Measurements from ENCODE around the gene SIGLEC14.

The SIGLEC14 gene

DNA sequence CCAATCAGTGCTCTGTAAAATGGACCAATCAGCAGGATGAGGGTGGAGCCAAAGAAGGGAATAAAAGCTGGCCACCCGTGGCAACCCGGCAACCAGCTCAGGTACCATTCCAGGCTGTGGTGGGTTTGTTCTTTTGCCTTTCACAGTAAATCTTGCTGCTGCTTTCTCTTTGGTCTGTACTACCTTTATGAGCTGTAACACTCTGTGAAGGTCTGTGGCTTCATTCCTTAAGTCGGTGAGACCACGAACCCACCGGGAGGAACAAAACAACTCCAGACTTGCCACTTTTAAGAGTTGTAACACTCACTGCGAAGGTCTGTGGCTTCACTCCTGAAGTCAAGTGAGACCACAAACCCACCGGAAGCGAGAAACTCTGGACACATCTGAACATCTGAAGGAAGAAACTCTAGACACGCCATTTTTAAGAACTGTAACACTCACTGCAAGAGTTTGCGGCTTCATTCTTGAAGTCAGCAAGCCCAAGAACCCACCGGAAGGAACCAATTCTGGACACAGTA, 30.0 kb upstream of the SIGLEC14 start:
- TF ChIP-seq ZNF8 (CRISPR knock-in tag; IDR thresholded peaks at IDR 0.05): no peak
- TF ChIP-seq, protein P1, sequence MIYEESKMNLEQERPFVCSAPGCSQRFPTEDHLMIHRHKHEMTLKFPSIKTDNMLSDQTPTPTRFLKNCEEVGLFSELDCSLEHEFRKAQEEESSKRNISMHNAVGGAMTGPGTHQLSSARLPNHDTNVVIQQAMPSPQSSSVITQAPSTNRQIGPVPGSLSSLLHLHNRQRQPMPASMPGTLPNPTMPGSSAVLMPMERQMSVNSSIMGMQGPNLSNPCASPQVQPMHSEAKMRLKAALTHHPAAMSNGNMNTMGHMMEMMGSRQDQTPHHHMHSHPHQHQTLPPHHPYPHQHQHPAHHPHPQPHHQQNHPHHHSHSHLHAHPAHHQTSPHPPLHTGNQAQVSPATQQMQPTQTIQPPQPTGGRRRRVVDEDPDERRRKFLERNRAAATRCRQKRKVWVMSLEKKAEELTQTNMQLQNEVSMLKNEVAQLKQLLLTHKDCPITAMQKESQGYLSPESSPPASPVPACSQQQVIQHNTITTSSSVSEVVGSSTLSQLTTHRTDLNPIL (CRISPR knock-in tag; IDR thresholded peaks at IDR 0.05; ENCODE audit: low read depth): no peak
- TF ChIP-seq ISL1 (CRISPR knock-in tag; IDR thresholded peaks at IDR 0.05): no peak
- no peak for TF ChIP-seq ZC3H10 (CRISPR knock-in tag; IDR thresholded peaks at IDR 0.05)
- TF ChIP-seq, protein P2, sequence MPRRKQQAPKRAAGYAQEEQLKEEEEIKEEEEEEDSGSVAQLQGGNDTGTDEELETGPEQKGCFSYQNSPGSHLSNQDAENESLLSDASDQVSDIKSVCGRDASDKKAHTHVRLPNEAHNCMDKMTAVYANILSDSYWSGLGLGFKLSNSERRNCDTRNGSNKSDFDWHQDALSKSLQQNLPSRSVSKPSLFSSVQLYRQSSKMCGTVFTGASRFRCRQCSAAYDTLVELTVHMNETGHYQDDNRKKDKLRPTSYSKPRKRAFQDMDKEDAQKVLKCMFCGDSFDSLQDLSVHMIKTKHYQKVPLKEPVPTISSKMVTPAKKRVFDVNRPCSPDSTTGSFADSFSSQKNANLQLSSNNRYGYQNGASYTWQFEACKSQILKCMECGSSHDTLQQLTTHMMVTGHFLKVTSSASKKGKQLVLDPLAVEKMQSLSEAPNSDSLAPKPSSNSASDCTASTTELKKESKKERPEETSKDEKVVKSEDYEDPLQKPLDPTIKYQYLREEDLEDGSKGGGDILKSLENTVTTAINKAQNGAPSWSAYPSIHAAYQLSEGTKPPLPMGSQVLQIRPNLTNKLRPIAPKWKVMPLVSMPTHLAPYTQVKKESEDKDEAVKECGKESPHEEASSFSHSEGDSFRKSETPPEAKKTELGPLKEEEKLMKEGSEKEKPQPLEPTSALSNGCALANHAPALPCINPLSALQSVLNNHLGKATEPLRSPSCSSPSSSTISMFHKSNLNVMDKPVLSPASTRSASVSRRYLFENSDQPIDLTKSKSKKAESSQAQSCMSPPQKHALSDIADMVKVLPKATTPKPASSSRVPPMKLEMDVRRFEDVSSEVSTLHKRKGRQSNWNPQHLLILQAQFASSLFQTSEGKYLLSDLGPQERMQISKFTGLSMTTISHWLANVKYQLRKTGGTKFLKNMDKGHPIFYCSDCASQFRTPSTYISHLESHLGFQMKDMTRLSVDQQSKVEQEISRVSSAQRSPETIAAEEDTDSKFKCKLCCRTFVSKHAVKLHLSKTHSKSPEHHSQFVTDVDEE (CRISPR knock-in tag; IDR thresholded peaks at IDR 0.05): no peak
- TF ChIP-seq ESRRG (CRISPR knock-in tag; IDR thresholded peaks at IDR 0.05): no peak
- TF ChIP-seq TCF4 (CRISPR knock-in tag; IDR thresholded peaks at IDR 0.05; ENCODE audit: borderline replicate concordance): no peak
- TF ChIP-seq RARB (CRISPR knock-in tag; IDR thresholded peaks at IDR 0.05): no peak
- no peak for TF ChIP-seq ZNF70 (CRISPR knock-in tag; IDR thresholded peaks at IDR 0.05)
- TF ChIP-seq ZFP3 (CRISPR knock-in tag; IDR thresholded peaks at IDR 0.05): no peak
- TF ChIP-seq, protein P3, sequence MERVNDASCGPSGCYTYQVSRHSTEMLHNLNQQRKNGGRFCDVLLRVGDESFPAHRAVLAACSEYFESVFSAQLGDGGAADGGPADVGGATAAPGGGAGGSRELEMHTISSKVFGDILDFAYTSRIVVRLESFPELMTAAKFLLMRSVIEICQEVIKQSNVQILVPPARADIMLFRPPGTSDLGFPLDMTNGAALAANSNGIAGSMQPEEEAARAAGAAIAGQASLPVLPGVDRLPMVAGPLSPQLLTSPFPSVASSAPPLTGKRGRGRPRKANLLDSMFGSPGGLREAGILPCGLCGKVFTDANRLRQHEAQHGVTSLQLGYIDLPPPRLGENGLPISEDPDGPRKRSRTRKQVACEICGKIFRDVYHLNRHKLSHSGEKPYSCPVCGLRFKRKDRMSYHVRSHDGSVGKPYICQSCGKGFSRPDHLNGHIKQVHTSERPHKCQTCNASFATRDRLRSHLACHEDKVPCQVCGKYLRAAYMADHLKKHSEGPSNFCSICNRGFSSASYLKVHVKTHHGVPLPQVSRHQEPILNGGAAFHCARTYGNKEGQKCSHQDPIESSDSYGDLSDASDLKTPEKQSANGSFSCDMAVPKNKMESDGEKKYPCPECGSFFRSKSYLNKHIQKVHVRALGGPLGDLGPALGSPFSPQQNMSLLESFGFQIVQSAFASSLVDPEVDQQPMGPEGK (CRISPR knock-in tag; IDR thresholded peaks at IDR 0.05; ENCODE audit: borderline replicate concordance): no peak
- TF ChIP-seq PPARA (CRISPR knock-in tag; IDR thresholded peaks at IDR 0.05; ENCODE audit: borderline replicate concordance): no peak
- TF ChIP-seq SNAI2 (CRISPR knock-in tag; IDR thresholded peaks at IDR 0.05): no peak
- no peak for TF ChIP-seq ZFP30 (CRISPR knock-in tag; IDR thresholded peaks at IDR 0.05)
- TF ChIP-seq TOX (CRISPR knock-in tag; IDR thresholded peaks at IDR 0.05; ENCODE audit: borderline replicate concordance): no peak

DNA sequence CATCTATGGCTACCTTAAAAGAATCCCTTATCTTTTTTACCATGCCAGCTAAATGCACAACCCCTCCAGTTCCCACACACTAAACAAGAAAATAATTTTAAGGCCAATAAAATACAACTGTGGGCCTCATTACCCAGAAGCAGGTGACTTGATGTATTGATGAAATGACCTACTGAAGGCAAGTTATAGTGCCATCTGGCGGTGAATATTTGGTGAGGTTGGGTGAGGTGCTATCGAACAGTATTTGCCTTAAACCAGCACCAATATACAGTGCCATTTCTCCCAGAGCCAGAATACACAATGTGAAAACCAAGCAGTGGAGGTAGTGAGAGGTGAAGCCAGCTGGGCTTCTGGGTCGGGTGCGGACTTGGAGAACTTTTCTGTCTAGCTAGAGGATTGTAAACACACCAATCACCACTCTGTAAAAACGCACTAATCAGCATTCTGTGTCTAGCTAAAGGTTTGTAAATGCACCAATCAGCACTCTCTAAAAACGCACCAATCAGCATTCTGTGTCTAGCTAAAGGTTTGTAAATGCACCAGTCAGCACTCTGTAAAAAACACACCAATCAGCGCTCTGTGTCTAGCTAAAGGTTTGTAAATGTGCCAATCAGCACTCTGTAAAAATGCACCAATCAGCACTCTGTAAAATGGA, 29.4 kb upstream of the SIGLEC14 start:
- peak; percentile 69; the same call in 2 of the 3 replicates for ATAC-seq

More for the DNA sequence above, 30.0 kb upstream of the SIGLEC14 start:
- ATAC-seq: no peak

DNA sequence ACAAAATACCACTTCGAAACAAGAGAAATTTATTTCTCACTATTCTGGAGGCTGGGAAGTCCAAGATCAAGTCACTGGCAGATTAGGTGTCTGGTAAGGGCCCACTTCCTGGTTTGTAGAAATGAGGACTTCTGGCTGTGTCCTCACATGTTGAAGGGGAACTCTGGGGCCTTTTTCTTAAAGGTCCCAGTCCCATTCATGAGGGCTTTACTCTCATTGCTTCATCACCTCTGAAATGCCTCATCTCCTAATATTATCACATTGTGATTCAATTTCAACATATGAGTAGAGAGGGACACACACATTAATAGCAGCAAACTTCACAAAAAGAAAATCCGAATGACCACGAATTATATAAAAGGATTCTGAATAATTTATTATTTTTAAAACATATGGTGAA, 21.6 kb upstream of the SIGLEC14 start:
- TF ChIP-seq, protein P4, sequence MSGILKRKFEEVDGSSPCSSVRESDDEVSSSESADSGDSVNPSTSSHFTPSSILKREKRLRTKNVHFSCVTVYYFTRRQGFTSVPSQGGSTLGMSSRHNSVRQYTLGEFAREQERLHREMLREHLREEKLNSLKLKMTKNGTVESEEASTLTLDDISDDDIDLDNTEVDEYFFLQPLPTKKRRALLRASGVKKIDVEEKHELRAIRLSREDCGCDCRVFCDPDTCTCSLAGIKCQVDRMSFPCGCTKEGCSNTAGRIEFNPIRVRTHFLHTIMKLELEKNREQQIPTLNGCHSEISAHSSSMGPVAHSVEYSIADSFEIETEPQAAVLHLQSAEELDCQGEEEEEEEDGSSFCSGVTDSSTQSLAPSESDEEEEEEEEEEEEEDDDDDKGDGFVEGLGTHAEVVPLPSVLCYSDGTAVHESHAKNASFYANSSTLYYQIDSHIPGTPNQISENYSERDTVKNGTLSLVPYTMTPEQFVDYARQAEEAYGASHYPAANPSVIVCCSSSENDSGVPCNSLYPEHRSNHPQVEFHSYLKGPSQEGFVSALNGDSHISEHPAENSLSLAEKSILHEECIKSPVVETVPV (CRISPR knock-in tag; IDR thresholded peaks at IDR 0.05): no peak
- TF ChIP-seq ZNF8 (CRISPR knock-in tag; IDR thresholded peaks at IDR 0.05): no peak
- ATAC-seq: no peak

DNA sequence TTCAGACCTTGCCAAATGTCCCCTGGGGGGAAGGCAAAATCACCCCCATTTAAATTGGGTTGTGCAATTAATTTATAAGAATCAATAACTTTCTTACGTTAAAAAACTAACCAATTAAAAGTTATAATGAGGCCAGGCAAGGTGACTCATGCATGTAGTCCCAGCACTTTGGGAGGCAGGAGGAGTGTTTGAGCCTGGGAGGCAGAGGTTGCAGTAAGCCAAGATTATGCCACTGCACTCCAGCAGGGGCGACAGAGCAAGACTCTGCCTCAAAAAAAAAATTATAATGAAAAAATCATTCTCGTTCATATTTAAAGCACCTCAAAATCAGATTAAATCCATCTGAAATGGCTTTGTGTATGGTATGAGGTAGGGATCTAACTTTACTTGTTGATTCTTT, 18.4 kb upstream of the SIGLEC14 start:
- TF ChIP-seq CSDC2 (CRISPR knock-in tag; IDR thresholded peaks at IDR 0.05) (no peak), SNAI2 (CRISPR knock-in tag; IDR thresholded peaks at IDR 0.05) (no peak), ZNF8 (CRISPR knock-in tag; IDR thresholded peaks at IDR 0.05) (no peak), ZFP30 (CRISPR knock-in tag; IDR thresholded peaks at IDR 0.05) (no peak), TCF4 (CRISPR knock-in tag; IDR thresholded peaks at IDR 0.05; ENCODE audit: borderline replicate concordance) (no peak), PPARA (CRISPR knock-in tag; IDR thresholded peaks at IDR 0.05; ENCODE audit: borderline replicate concordance) (no peak)
- TF ChIP-seq, protein P1 (CRISPR knock-in tag; IDR thresholded peaks at IDR 0.05; ENCODE audit: low read depth): no peak
- TF ChIP-seq, protein P2 (CRISPR knock-in tag; IDR thresholded peaks at IDR 0.05): no peak

More for the DNA sequence above, 18.4 kb upstream of the SIGLEC14 start:
- ATAC-seq: 0 out of 3 replicates have a peak, but pooled peaks have one; percentile 34

All from SK-N-SH treated with all-trans-retinoic acid at 6 μM for 48 hours (cell line).